ENCODE data around the gene DPM2. TPM values are rescaled to one million over a fixed set of nuclear protein-coding genes. Genes with fewer than 3 reads are reported as not detected.

Gene DPM2
- total and polyA plus RNA-seq, 4 donors: 18.2 to 26.3 (median 21.4) TPM

DNA sequence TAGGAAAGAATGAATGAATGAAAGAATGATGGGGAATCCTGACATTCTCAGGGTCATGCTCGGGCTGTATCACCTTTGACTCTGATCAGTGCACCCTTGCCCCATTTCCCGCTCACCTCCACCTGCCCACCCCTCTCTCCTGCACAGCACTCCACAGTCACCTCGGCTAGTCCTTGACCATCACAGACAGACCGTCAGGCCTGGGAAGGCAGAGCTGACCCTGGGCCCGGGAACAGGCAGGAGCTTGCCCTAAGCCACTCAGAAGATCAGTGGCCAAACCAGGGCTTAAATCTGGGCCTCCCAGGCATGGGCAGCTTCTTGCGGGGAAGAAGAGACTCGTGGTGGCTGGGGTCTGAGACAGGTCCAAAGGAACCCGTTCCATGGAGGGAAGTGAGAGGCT is 41.8 kb downstream of the DPM2 start:
- intact Hi-C loops (cut with DNase I): loop anchor here in 1 of 2 donors (5.0 kb wide), 1 partner anchor 34 kb away; no protein-coding TSS in a partner anchor
- Histone ChIP-seq H3K36me3 (ENCODE audit: control insufficient read depth in 1 of 2, insufficient read depth in 2 of 2, low read length in 1 of 2) (peaks cover 5 to 20% of the 10 kb centered on the region in 2 donors), H3K4me1 (ENCODE audit: control insufficient read depth in 1 of 2, insufficient read depth in 2 of 2, low read length in 2 of 2) (no peaks in the 10 kb centered on the region), H3K4me3 (ENCODE audit: low read length in 2 of 2) (no peak overlapping the region), H3K27ac (ENCODE audit: low read depth in 1 of 2, low read length in 2 of 2) (no peak overlapping the region), H3K9me3 (ENCODE audit: control insufficient read depth, low read length) (peaks cover 1% of the 10 kb centered on the region), H3K27me3 (ENCODE audit: control insufficient read depth in 1 of 2, insufficient read depth in 2 of 2, low read length in 1 of 2) (no peaks in the 10 kb centered on the region)
- no peak for DNase-seq
- no peak for ATAC-seq (ENCODE audit: low FRiP score)
- 97% methylated on average over 8 of the region's 8 CpGs for WGBS, 2 donors

DNA sequence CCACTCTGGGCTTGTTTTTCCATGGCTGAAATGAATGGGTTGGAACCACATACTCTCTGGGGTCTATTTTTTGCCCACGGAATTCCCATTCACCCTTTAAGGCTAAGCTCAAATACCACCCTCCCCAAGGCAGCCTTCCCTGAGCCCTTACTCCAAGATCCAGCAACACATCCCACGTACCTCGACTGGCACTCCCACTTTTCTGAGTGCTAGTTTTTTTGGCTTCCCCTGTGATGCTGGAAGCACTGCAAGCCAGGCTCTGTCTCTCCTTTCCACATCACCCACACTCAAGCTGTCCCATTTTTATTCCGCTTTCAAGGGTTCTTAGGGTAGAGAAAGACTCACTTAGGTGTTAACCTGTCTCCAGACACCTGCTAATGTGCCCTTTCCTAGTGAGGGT is 44.3 kb downstream of the DPM2 start:
- no peak for DNase-seq
- peaks cover 5 to 25% of the 10 kb centered on the region in 2 donors for H3K36me3 ChIP-seq (ENCODE audit: control insufficient read depth in 1 of 2, insufficient read depth in 2 of 2, low read length in 1 of 2)
- ATAC-seq (ENCODE audit: low FRiP score): no peak
- peaks cover 1% of the 10 kb centered on the region for H3K9me3 ChIP-seq (ENCODE audit: control insufficient read depth, low read length)
- no peak overlapping the region for H3K4me3 ChIP-seq (ENCODE audit: low read length in 2 of 2)
- intact Hi-C loops (cut with DNase I): no loop called here
- H3K27me3 ChIP-seq (ENCODE audit: control insufficient read depth in 1 of 2, insufficient read depth in 2 of 2, low read length in 1 of 2): no peaks in the 10 kb centered on the region
- WGBS, 2 donors: 96 to 97% methylated on average over 4 of the region's 4 CpGs
- no peaks in the 10 kb centered on the region for H3K4me1 ChIP-seq (ENCODE audit: control insufficient read depth in 1 of 2, insufficient read depth in 2 of 2, low read length in 2 of 2)
- no peak overlapping the region for H3K27ac ChIP-seq (ENCODE audit: low read depth in 1 of 2, low read length in 2 of 2)

DNA sequence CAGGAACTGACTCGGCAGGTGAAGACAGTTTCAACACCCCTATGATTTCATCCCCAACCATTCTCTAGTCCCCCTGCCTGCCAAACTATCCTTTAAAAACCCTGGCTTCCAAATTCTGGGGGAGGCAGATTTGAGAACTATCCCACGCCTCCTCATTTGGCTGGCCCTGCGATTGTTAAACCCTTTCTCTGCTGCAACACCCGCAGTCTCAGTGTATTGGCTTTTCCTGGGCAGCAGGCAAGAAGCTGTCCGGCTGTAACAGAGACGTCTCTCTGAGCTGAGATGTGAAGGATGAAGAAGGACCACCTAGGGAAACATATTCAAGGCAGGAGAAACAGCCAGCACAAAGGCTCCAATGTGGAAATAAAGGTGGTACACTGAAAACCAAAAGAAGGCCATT is 44.8 kb downstream of the DPM2 start:
- DNase-seq (no peak), ATAC-seq (ENCODE audit: low FRiP score) (no peak)
- intact Hi-C loops (cut with DNase I): no loop called here
- H3K9me3 ChIP-seq (ENCODE audit: control insufficient read depth, low read length): peaks cover 1% of the 10 kb centered on the region
- H3K27me3 ChIP-seq (ENCODE audit: control insufficient read depth in 1 of 2, insufficient read depth in 2 of 2, low read length in 1 of 2): no peaks in the 10 kb centered on the region
- no peak overlapping the region for H3K27ac ChIP-seq (ENCODE audit: low read depth in 1 of 2, low read length in 2 of 2)
- H3K36me3 ChIP-seq (ENCODE audit: control insufficient read depth in 1 of 2, insufficient read depth in 2 of 2, low read length in 1 of 2): peaks cover 5 to 25% of the 10 kb centered on the region in 2 donors
- 85 to 97% methylated on average over 6 of the region's 6 CpGs for WGBS, 2 donors
- no peaks in the 10 kb centered on the region for H3K4me1 ChIP-seq (ENCODE audit: control insufficient read depth in 1 of 2, insufficient read depth in 2 of 2, low read length in 2 of 2)
- H3K4me3 ChIP-seq (ENCODE audit: low read length in 2 of 2): no peak overlapping the region

DNA sequence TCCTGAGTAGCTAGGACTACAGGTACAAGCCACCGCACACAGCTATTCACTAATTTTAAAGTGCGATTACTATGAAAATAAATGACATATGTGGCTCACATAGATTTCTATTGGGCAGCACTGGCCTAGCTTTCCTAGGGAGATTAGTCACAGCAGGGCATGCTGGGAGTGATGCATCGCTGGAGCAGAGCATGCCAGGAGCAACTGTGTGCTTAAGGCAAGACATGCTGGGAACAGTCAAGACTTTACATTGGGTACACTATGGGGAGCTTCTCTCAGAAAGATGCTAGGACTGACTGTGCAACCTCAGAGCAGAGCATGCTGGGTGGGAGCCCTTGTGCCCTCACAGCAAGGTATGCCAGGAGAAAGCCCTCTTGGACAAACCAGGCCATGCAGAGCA is 47.6 kb downstream of the DPM2 start:
- WGBS, 2 donors: 79 to 86% methylated on average over 3 of the region's 3 CpGs
- Histone ChIP-seq H3K27me3 (ENCODE audit: control insufficient read depth in 1 of 2, insufficient read depth in 2 of 2, low read length in 1 of 2) (no peaks in the 10 kb centered on the region), H3K36me3 (ENCODE audit: control insufficient read depth in 1 of 2, insufficient read depth in 2 of 2, low read length in 1 of 2) (peaks cover 5 to 27% of the 10 kb centered on the region in 2 donors), H3K4me3 (ENCODE audit: low read length in 2 of 2) (no peak overlapping the region), H3K9me3 (ENCODE audit: control insufficient read depth, low read length) (peaks cover 1% of the 10 kb centered on the region), H3K27ac (ENCODE audit: low read depth in 1 of 2, low read length in 2 of 2) (no peak overlapping the region), H3K4me1 (ENCODE audit: control insufficient read depth in 1 of 2, insufficient read depth in 2 of 2, low read length in 2 of 2) (no peaks in the 10 kb centered on the region)
- ATAC-seq (ENCODE audit: low FRiP score): no peak
- intact Hi-C loops (cut with DNase I): no loop called here
- no peak for DNase-seq

DNA sequence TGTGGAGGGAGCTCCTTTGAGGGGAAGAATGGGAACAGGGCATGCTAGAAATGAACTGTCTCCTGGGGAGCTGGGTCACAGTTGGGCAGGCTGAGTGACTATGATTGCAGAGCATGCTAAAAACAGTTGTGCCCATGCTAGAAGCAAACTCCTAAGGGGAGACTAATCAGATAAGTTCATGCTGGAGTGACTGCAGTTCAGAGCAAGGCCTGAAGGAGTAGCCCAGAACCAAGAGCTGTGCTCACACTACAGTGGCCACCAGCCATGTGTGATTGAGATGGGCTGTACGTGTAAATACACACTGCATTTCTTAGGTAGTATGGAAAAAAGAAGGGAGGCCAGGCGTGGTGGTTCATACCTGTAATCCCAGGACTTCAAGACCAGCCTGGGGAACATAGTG is 49.9 kb downstream of the DPM2 start:
- H3K4me1 ChIP-seq (ENCODE audit: control insufficient read depth in 1 of 2, insufficient read depth in 2 of 2, low read length in 2 of 2): no peaks in the 10 kb centered on the region
- ATAC-seq (ENCODE audit: low FRiP score): no peak
- DNase-seq: no peak
- H3K27ac ChIP-seq (ENCODE audit: low read depth in 1 of 2, low read length in 2 of 2): no peak overlapping the region
- WGBS, 2 donors: 79 to 86% methylated on average over 2 of the region's 2 CpGs
- H3K9me3 ChIP-seq (ENCODE audit: control insufficient read depth, low read length): no peaks in the 10 kb centered on the region
- peaks cover under 1 to 13% of the 10 kb centered on the region in 2 donors for H3K36me3 ChIP-seq (ENCODE audit: control insufficient read depth in 1 of 2, insufficient read depth in 2 of 2, low read length in 1 of 2)
- no peaks in the 10 kb centered on the region for H3K27me3 ChIP-seq (ENCODE audit: control insufficient read depth in 1 of 2, insufficient read depth in 2 of 2, low read length in 1 of 2)
- intact Hi-C loops (cut with DNase I): no loop called here
- H3K4me3 ChIP-seq (ENCODE audit: low read length in 2 of 2): no peak overlapping the region

DNA sequence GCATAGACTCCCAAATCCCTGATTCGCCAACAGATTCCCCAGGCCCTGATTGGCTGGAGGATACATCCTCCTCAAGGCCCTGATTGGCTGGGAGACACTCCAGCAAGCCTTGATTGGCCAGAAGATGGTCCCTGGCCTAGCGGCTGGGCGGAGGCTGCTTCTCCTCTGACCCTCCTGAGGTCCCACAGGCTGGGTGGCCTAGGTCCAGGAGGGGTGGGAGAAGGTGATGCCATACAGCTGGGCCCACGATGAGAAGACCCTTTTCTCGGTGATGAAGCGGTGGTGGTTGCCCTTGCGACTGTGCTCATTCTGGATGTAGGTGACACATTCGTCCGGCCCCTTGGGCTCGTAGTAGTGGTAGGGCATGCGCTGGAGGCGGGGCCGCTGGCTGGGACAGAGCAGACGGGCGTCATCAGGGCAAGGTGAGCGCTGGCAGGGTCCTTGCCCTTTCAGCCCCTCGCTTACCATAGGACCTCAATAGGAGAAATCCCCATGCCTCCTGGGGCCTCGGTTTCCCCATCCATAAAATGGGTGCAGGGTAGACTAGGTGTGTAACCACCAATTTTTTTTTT is 51.2 kb downstream of the DPM2 start:
- 95 to 96% methylated on average over 18 of the region's 18 CpGs for WGBS, 2 donors
- ATAC-seq (ENCODE audit: low FRiP score): no peak

DNA sequence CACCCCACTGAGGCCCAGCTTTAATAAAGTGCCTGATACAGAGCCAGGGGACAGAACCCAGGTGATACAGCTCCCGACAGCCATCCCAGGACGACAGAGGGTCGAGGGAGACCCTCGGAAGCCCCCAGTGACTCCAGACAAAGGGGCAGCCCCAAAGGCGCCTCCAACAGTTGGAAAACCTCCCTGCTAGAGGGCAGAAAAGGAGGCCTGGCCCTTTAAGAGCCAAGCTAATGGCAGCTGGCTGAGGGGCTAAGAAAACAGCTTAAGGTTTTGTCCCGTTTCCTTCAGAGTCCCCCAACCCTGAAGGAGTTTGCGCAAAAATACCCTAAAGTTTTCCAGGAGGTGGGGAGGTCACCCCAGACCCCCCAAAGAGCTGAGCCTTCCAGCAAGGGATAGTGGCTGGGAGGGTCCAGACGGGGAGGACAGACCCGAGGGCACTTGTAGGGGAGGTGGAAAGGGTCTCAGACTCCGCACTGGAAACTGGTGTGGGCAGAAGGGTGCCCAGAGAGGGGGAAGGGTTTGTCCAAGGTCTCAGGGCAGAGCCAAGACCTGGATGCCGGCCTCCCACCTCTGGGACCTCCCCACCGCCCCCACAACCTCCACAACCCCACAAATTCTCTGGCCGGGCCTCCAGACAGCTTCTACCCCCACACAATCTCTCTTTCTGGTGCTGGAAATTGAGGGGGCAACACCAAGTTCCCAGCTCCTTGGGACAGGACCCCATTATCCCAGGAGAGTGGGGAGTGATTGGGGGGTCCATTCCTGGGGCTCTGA is 52.0 kb downstream of the DPM2 start:
- ATAC-seq (ENCODE audit: low FRiP score) (no peak), DNase-seq (no peak)
- H3K27me3 ChIP-seq (ENCODE audit: control insufficient read depth in 1 of 2, insufficient read depth in 2 of 2, low read length in 1 of 2): no peaks in the 10 kb centered on the region
- intact Hi-C loops (cut with DNase I): no loop called here
- no peaks in the 10 kb centered on the region for H3K9me3 ChIP-seq (ENCODE audit: control insufficient read depth, low read length)
- WGBS, 2 donors: 77 to 79% methylated on average over 13 of the region's 13 CpGs
- peaks cover 0 to 7% of the 10 kb centered on the region in 2 donors for H3K36me3 ChIP-seq (ENCODE audit: control insufficient read depth in 1 of 2, insufficient read depth in 2 of 2, low read length in 1 of 2)
- H3K27ac ChIP-seq (ENCODE audit: low read depth in 1 of 2, low read length in 2 of 2): no peak overlapping the region
- no peaks in the 10 kb centered on the region for H3K4me1 ChIP-seq (ENCODE audit: control insufficient read depth in 1 of 2, insufficient read depth in 2 of 2, low read length in 2 of 2)
- no peak overlapping the region for H3K4me3 ChIP-seq (ENCODE audit: low read length in 2 of 2)

More for the DNA sequence above, 51.2 kb downstream of the DPM2 start:
- DNase-seq: peak in 1 of 2 donors; percentile 69
- no peaks in the 10 kb centered on the region for H3K27me3 ChIP-seq (ENCODE audit: control insufficient read depth in 1 of 2, insufficient read depth in 2 of 2, low read length in 1 of 2)
- H3K36me3 ChIP-seq (ENCODE audit: control insufficient read depth in 1 of 2, insufficient read depth in 2 of 2, low read length in 1 of 2): peaks cover 0 to 11% of the 10 kb centered on the region in 2 donors
- intact Hi-C loops (cut with DNase I): no loop called here
- H3K4me1 ChIP-seq (ENCODE audit: control insufficient read depth in 1 of 2, insufficient read depth in 2 of 2, low read length in 2 of 2): no peaks in the 10 kb centered on the region
- H3K9me3 ChIP-seq (ENCODE audit: control insufficient read depth, low read length): no peaks in the 10 kb centered on the region
- no peak overlapping the region for H3K4me3 ChIP-seq (ENCODE audit: low read length in 2 of 2)
- no peak overlapping the region for H3K27ac ChIP-seq (ENCODE audit: low read depth in 1 of 2, low read length in 2 of 2)
